Measurements from ENCODE around the gene BCL10.

The BCL10 gene

GRCh38 chr1:85276215-85276977 lies at the start of gene BCL10:
BCL10 (minus strand) TSS chr1:85276632; CDS start chr1:85276352, 280 bp downstream.
- peak; percentile 95 for DNase-seq (ENCODE audit: low read depth, low spot score)

- DNase-seq (ENCODE audit: low read depth, low spot score): no peak
Observed at GRCh38 chr1:85325920-85326319, 49.5 kb upstream of the BCL10 start.

GRCh38 chr1:85323770-85324169 lies 47.3 kb upstream of the BCL10 start:
- no peak for DNase-seq (ENCODE audit: low read depth, low spot score)

- DNase-seq (ENCODE audit: low read depth, low spot score): no peak
Observed at GRCh38 chr1:85322655-85323054, 46.2 kb upstream of the BCL10 start.

- DNase-seq (ENCODE audit: low read depth, low spot score): no peak
Observed at GRCh38 chr1:85321237-85321964, 45.0 kb upstream of the BCL10 start.

GRCh38 chr1:85320371-85321131 lies 44.1 kb upstream of the BCL10 start:
- DNase-seq (ENCODE audit: low read depth, low spot score): no peak

- DNase-seq (ENCODE audit: low read depth, low spot score): no peak
Observed at GRCh38 chr1:85319931-85320330, 43.5 kb upstream of the BCL10 start.

- no peak for DNase-seq (ENCODE audit: low read depth, low spot score)
Observed at GRCh38 chr1:85319491-85319890, 43.1 kb upstream of the BCL10 start.

- no peak for DNase-seq (ENCODE audit: low read depth, low spot score)
Observed at GRCh38 chr1:85318217-85318616, 41.8 kb upstream of the BCL10 start.

GRCh38 chr1:85317560-85317959 lies 41.1 kb upstream of the BCL10 start:
- no peak for DNase-seq (ENCODE audit: low read depth, low spot score)

- DNase-seq (ENCODE audit: low read depth, low spot score): no peak
Observed at GRCh38 chr1:85316321-85316720, 39.9 kb upstream of the BCL10 start.

- DNase-seq (ENCODE audit: low read depth, low spot score): no peak
Observed at GRCh38 chr1:85315789-85316188, 39.4 kb upstream of the BCL10 start.

- DNase-seq (ENCODE audit: low read depth, low spot score): no peak
Observed at GRCh38 chr1:85314726-85315125, 38.3 kb upstream of the BCL10 start.

GRCh38 chr1:85313888-85314696 lies 37.7 kb upstream of the BCL10 start:
- no peak for DNase-seq (ENCODE audit: low read depth, low spot score)

- DNase-seq (ENCODE audit: low read depth, low spot score): no peak
Observed at GRCh38 chr1:85311818-85312217, 35.4 kb upstream of the BCL10 start.

GRCh38 chr1:85308833-85309350 lies 32.5 kb upstream of the BCL10 start:
- no peak for DNase-seq (ENCODE audit: low read depth, low spot score)

GRCh38 chr1:85307987-85308832 lies 31.8 kb upstream of the BCL10 start:
- peak; percentile 20 for DNase-seq (ENCODE audit: low read depth, low spot score)

- DNase-seq (ENCODE audit: low read depth, low spot score): no peak
Observed at GRCh38 chr1:85306236-85306635, 29.8 kb upstream of the BCL10 start.

- DNase-seq (ENCODE audit: low read depth, low spot score): no peak
Observed at GRCh38 chr1:85303440-85304162, 27.2 kb upstream of the BCL10 start.

GRCh38 chr1:85300140-85300539 lies 23.7 kb upstream of the BCL10 start:
- no peak for DNase-seq (ENCODE audit: low read depth, low spot score)

Measured in activated CD4-positive, CD25-positive, alpha-beta regulatory T cell treated with anti-CD3 and anti-CD28 coated beads, Interleukin-2, amount 50 U/mL, for 16 hours (primary cell).